Panc1 (cell line): ENCODE results near the gene HKDC1. TPM values are rescaled to one million over a fixed set of nuclear protein-coding genes. Genes with fewer than 3 reads are reported as not detected.

ENCODE experiments used
- ATAC-seq: fragments of 200-7000 bp; cut with Tn5 transposase; 2 replicates; pipeline ENCODE4 v1.9.1; 2020; ENCODE audit warnings: mild to moderate bottlenecking, moderate library complexity
- BruUV-seq: library from RNA; stranded (reverse); fragments of 400-500 nt; replicated peaks from 2 replicates; lab custom pipeline; 2021; lab: Mats Ljungman, UMichigan
- CTCF ChIA-PET: fragments of 300-600 bp; sonication (Branson Sonifier 250); formaldehyde crosslinking; loops from one replicate; lab custom pipeline; 2022; ENCODE audit warnings: antibody characterized with exemption; lab: Charles Lee
- POLR2A ChIA-PET: fragments of 300-600 bp; sonication (Branson Sonifier 250); formaldehyde crosslinking; loops from one replicate; lab custom pipeline; 2022; ENCODE audit warnings: antibody characterized with exemption; lab: Charles Lee
- DNase-seq: peaks from one replicate; pipeline ENCODE4 v3.0.0-alpha.2; 2010; ENCODE audit warnings: low read depth, low spot score
- H3K27ac ChIP-seq: 2 replicates; pipeline ENCODE4 v1.5.1; 2011; ENCODE audit warnings: mild to moderate bottlenecking, low read length, inconsistent platforms
- H3K27me3 ChIP-seq: fragments of 200-500 bp; sonication (Bioruptor generic); 2 replicates; pipeline ENCODE4 v1.6.0; 2014; ENCODE audit warnings: low read length, inconsistent platforms; ENCODE audit not compliant: control insufficient read depth, insufficient read depth
- H3K36me3 ChIP-seq: fragments of 200-500 bp; sonication (Bioruptor generic); 2 replicates; pipeline ENCODE4 v1.5.1; 2014; ENCODE audit warnings: inconsistent platforms, mild to moderate bottlenecking, low read length, moderate library complexity; ENCODE audit not compliant: control insufficient read depth, insufficient read depth
- H3K4me1 ChIP-seq: 2 replicates; pipeline ENCODE4 v1.5.1; 2011; ENCODE audit warnings: inconsistent platforms, mild to moderate bottlenecking, low read length, moderate library complexity; ENCODE audit not compliant: control insufficient read depth, insufficient read depth
- H3K4me3 ChIP-seq, 2 experiments: 2 replicates each; pipeline ENCODE4 v1.5.1; 2011 to 2012; ENCODE audit warnings: low read depth in 2 of 2, low read length in 2 of 2, mild to moderate bottlenecking in 2 of 2, inconsistent platforms in 1 of 2, moderate library complexity in 1 of 2
- H3K9me3 ChIP-seq: fragments of 200-500 bp; sonication (Bioruptor generic); 2 replicates; pipeline ENCODE4 v1.5.1; 2014; ENCODE audit warnings: low read depth, mild to moderate bottlenecking, inconsistent platforms, low read length, moderate library complexity; ENCODE audit not compliant: control insufficient read depth, insufficient read depth
- POLR2AphosphoS5 ChIP-seq: IDR thresholded peaks from 2 replicates; pipeline ENCODE4 v1.6.1; 2012; ENCODE audit warnings: mild to moderate bottlenecking, low read depth, low read length, moderate library complexity
- REST ChIP-seq, 2 experiments: IDR thresholded peaks; 2 replicates each; pipeline ENCODE4 v1.6.1; 2011 to 2012; ENCODE audit warnings: low read depth in 2 of 2, control low read depth in 1 of 2, low read length in 1 of 2, mild to moderate bottlenecking in 1 of 2, moderate library complexity in 1 of 2; ENCODE audit not compliant: insufficient read depth in 1 of 2
- SIN3A ChIP-seq: IDR thresholded peaks from 2 replicates; pipeline ENCODE4 v1.6.1; 2012; ENCODE audit warnings: low read depth, mild to moderate bottlenecking, low read length, moderate library complexity, borderline replicate concordance; ENCODE audit not compliant: insufficient read depth
- TCF7L2 ChIP-seq: IDR thresholded peaks from 2 replicates; pipeline ENCODE4 v1.6.1; 2011; ENCODE audit warnings: mild to moderate bottlenecking, low read depth, low read length, inconsistent platforms
- in situ Hi-C: cut with HindIII; loops from 2 replicates; pipeline ENCODE4 v1.10.0; 2016; ENCODE audit warnings: low sequenced_read_pairs, low pct_unique_long_range_greater_than_20kb
- intact Hi-C: fragments of 100-400 bp; cut with micrococcal nuclease; formaldehyde crosslinking; loops from one replicate; pipeline ENCODE4 v1.10.0; 2022; ENCODE audit not compliant: unreplicated experiment
- total RNA-seq: library from RNA; stranded (reverse); gene quantifications from one replicate; pipeline ENCODE4 v1.2.1, GENCODE V29; 2021; ENCODE audit not compliant: unreplicated experiment
- TF ChIP-seq, protein P1 (sequence below): fragments of 450-650 bp; IDR thresholded peaks from 2 replicates; pipeline ENCODE4 v1.5.1; 2017; ENCODE audit warnings: mild to moderate bottlenecking

The HKDC1 gene
- total RNA-seq, 1 experiment from 2014 or later: 1.1 TPM

GRCh38 chr10:69315610-69316312, 95.6 kb downstream of the HKDC1 start:
- TF ChIP-seq SIN3A: no peak
- TF ChIP-seq, protein P1, sequence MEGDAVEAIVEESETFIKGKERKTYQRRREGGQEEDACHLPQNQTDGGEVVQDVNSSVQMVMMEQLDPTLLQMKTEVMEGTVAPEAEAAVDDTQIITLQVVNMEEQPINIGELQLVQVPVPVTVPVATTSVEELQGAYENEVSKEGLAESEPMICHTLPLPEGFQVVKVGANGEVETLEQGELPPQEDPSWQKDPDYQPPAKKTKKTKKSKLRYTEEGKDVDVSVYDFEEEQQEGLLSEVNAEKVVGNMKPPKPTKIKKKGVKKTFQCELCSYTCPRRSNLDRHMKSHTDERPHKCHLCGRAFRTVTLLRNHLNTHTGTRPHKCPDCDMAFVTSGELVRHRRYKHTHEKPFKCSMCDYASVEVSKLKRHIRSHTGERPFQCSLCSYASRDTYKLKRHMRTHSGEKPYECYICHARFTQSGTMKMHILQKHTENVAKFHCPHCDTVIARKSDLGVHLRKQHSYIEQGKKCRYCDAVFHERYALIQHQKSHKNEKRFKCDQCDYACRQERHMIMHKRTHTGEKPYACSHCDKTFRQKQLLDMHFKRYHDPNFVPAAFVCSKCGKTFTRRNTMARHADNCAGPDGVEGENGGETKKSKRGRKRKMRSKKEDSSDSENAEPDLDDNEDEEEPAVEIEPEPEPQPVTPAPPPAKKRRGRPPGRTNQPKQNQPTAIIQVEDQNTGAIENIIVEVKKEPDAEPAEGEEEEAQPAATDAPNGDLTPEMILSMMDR: no peak
- no peak for TF ChIP-seq TCF7L2
- no peak for TF ChIP-seq POLR2AphosphoS5
- no peak for TF ChIP-seq REST (IDR thresholded peaks at IDR 0.05; ENCODE audit: insufficient read depth in 1 of 2, low read depth in 2 of 2, low read length in 1 of 2)
- Histone ChIP-seq H3K4me1 (peaks cover 16% of the 10 kb centered on the region), H3K9me3 (no peaks in the 10 kb centered on the region), H3K4me3 (no peak overlapping the region), H3K27ac (no peak overlapping the region), H3K36me3 (peaks cover 2% of the 10 kb centered on the region; the same call in 1 of the 2 replicates), H3K27me3 (no peaks in the 10 kb centered on the region)
- in situ Hi-C loops (no loop called here), intact Hi-C loops (no loop called here)
- DNase-seq: no peak
- no TSS peak for BruUV-seq
- ATAC-seq: no peak
- POLR2A ChIA-PET: no interaction called here
- CTCF ChIA-PET: no interaction called here

DNA sequence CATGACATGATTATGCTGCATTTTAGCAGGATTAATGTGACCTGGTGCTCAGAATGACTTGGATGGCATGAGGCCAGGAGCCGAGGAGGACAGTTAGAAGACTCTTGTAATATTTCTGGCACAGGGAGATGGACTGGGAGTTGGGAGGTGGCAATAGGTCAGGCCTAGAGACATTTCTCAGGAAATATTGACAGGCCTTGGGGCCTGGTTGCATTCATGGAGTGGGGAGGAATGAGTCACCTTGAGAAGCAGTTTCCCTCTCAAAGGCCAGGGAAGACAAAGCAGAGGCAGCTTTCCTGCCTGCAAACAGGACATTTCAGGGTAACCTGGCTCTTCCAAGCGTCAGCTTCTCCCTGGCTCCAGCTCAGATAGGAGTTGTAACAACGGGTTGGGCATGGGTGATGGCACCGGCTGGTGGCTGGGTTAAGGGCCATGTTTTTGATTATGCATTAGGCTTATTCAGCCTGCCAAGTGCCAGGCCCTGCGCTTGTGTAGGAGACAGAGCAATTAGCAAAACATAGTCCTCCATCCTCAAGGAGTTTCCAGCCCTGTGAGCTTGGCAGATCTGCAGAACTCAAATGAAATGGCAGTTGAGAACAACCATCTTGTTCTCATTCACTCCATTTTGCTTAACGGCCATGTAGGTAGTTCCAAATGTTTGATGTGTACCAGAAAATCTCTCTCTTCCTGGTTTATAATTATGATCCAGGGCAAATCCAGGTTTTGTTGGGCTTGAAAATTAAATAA, 96.4 kb downstream of the HKDC1 start:
- intact Hi-C loops (no loop called here), in situ Hi-C loops (no loop called here)
- ChIA-PET CTCF (no interaction called here), POLR2A (no interaction called here)
- DNase-seq (no peak), ATAC-seq (no peak)
- no peak for TF ChIP-seq POLR2AphosphoS5
- TF ChIP-seq TCF7L2: no peak
- TF ChIP-seq SIN3A: no peak
- TF ChIP-seq REST (IDR thresholded peaks at IDR 0.05; ENCODE audit: insufficient read depth in 1 of 2, low read depth in 2 of 2, low read length in 1 of 2): no peak
- TF ChIP-seq, protein P1: no peak
- Histone ChIP-seq H3K27me3 (no peaks in the 10 kb centered on the region), H3K36me3 (peaks cover 2% of the 10 kb centered on the region; the same call in 1 of the 2 replicates), H3K27ac (no peak overlapping the region), H3K4me1 (peaks cover 23% of the 10 kb centered on the region), H3K4me3 (no peak overlapping the region), H3K9me3 (no peaks in the 10 kb centered on the region)
- BruUV-seq: no TSS peak
